Measurements from ENCODE around the gene TMOD1.

DNA sequence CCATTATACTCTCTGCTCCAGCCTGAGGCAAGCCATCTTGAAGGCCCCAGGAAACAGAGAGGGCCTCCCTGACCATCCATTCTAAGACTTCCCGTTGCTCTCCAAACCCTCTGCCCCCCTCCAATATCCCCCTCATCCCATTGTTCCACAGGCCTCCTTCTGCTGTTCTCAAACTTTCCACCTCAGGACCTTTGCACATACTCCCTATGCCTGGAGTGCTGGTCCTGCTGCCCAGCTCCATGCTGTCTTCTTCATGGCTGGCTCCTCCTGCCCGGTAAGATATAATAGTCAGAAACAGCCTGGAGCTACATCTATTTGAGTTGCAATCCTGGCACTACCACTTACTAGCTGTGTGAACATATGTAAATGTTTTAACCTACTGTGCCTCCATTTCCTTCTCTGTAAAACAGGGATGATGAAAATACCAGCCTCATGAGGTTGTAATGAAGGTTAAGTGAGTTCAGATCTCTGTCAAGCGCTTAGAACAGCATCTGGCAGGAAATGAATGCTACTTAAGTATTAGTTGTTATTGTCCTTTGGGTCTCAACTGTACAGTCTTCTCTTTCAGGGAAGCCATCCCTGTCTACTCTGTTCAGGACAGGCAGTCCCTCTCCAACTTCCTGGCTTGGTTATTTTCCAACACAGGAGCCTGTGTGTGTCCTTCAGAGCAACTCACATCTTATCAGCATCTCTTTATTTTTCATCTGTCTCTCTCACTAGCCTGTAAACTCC lies 45.8 kb downstream of the TMOD1 start:
- TF ChIP-seq CTCF (conservative IDR thresholded peaks at IDR 0.05; ENCODE audit: low read depth, low read length) (no peak), EZH2 (IDR thresholded peaks at IDR 0.05; ENCODE audit: low read length, unreplicated experiment) (no peak), EZH2phosphoT487 (IDR thresholded peaks at IDR 0.05; ENCODE audit: borderline replicate concordance, low read length) (no peak)
